WTC11 (cell line): Measurements from ENCODE around the gene LRRN3.

Source experiments
- ELF4 ChIP-seq: sonication (generic); formaldehyde crosslinking; IDR thresholded peaks from 2 replicates; pipeline ENCODE4 v1.8.1; 2022; ENCODE audit warnings: low read depth, mild to moderate bottlenecking, moderate library complexity, missing genetic modification reagents
- FOXJ3 ChIP-seq: sonication (generic); formaldehyde crosslinking; IDR thresholded peaks from 2 replicates; pipeline ENCODE4 v1.9.0; 2021; ENCODE audit warnings: missing genetic modification reagents, mild to moderate bottlenecking, borderline replicate concordance
- FOXK1 ChIP-seq: sonication (generic); formaldehyde crosslinking; IDR thresholded peaks from 2 replicates; pipeline ENCODE4 v1.8.0; 2022; ENCODE audit warnings: mild to moderate bottlenecking, moderate library complexity, missing genetic modification reagents
- TF ChIP-seq, protein P1 (sequence below): sonication (generic); formaldehyde crosslinking; conservative IDR thresholded peaks from 2 replicates; pipeline ENCODE4 v1.8.1; 2023; ENCODE audit warnings: mild to moderate bottlenecking, low read depth, missing genetic modification reagents, moderate library complexity
- TF ChIP-seq, protein P2 (sequence below): sonication (generic); formaldehyde crosslinking; IDR thresholded peaks from 2 replicates; pipeline ENCODE4 v1.8.1; 2022; ENCODE audit warnings: mild to moderate bottlenecking, moderate library complexity, missing genetic modification reagents
- TF ChIP-seq, protein P3 (sequence below): fragments of 200-600 bp; IDR thresholded peaks from 2 replicates; pipeline ENCODE4 v1.8.0; 2022; ENCODE audit warnings: antibody characterized with exemption

GRCh38 chr7:111137296-111138192 lies 46.6 kb downstream of the LRRN3 start:
- no peak for TF ChIP-seq ELF4 (CRISPR knock-in tag)
- TF ChIP-seq, protein P1, sequence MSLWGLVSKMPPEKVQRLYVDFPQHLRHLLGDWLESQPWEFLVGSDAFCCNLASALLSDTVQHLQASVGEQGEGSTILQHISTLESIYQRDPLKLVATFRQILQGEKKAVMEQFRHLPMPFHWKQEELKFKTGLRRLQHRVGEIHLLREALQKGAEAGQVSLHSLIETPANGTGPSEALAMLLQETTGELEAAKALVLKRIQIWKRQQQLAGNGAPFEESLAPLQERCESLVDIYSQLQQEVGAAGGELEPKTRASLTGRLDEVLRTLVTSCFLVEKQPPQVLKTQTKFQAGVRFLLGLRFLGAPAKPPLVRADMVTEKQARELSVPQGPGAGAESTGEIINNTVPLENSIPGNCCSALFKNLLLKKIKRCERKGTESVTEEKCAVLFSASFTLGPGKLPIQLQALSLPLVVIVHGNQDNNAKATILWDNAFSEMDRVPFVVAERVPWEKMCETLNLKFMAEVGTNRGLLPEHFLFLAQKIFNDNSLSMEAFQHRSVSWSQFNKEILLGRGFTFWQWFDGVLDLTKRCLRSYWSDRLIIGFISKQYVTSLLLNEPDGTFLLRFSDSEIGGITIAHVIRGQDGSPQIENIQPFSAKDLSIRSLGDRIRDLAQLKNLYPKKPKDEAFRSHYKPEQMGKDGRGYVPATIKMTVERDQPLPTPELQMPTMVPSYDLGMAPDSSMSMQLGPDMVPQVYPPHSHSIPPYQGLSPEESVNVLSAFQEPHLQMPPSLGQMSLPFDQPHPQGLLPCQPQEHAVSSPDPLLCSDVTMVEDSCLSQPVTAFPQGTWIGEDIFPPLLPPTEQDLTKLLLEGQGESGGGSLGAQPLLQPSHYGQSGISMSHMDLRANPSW (CRISPR knock-in tag) = no peak
- TF ChIP-seq FOXK1 = no peak
- TF ChIP-seq, protein P2, sequence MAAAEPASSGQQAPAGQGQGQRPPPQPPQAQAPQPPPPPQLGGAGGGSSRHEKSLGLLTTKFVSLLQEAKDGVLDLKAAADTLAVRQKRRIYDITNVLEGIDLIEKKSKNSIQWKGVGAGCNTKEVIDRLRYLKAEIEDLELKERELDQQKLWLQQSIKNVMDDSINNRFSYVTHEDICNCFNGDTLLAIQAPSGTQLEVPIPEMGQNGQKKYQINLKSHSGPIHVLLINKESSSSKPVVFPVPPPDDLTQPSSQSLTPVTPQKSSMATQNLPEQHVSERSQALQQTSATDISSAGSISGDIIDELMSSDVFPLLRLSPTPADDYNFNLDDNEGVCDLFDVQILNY = no peak
- TF ChIP-seq, protein P3, sequence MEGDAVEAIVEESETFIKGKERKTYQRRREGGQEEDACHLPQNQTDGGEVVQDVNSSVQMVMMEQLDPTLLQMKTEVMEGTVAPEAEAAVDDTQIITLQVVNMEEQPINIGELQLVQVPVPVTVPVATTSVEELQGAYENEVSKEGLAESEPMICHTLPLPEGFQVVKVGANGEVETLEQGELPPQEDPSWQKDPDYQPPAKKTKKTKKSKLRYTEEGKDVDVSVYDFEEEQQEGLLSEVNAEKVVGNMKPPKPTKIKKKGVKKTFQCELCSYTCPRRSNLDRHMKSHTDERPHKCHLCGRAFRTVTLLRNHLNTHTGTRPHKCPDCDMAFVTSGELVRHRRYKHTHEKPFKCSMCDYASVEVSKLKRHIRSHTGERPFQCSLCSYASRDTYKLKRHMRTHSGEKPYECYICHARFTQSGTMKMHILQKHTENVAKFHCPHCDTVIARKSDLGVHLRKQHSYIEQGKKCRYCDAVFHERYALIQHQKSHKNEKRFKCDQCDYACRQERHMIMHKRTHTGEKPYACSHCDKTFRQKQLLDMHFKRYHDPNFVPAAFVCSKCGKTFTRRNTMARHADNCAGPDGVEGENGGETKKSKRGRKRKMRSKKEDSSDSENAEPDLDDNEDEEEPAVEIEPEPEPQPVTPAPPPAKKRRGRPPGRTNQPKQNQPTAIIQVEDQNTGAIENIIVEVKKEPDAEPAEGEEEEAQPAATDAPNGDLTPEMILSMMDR = no peak
- no peak for TF ChIP-seq FOXJ3
